ENCODE results near the gene ADAMTS19.

Gene ADAMTS19

GRCh38 chr5:129481161-129481560 is 21.1 kb downstream of the ADAMTS19 start:
- DNase-seq: no peak

DNA sequence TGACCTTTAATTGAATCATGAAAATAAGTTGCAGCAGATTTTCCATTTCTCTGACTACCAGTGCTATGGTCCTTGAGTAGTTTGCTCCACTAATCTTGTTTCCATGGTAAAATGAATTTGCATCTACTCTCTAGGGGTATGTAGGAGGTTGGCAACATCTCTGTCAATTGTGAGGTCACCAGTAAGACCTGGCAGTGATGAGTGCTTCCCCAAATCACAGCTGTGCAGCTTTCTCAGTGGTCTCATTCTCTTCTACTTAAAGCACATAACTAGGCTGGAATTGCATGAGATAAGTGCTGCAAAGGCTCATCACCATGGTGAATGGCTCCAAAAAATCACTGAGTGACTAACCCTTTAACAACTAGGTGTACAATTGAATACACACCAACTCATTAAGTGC is 36.3 kb downstream of the ADAMTS19 start:
- peak in 1 of 2 experiments; percentile 37 for DNase-seq

- DNase-seq: no peak
Observed at GRCh38 chr5:129496864-129497595, 36.9 kb downstream of the ADAMTS19 start.

- DNase-seq: no peak
Observed at GRCh38 chr5:129499208-129499852, 39.2 kb downstream of the ADAMTS19 start.

GRCh38 chr5:129500101-129500500 is 40.0 kb downstream of the ADAMTS19 start:
- DNase-seq: no peak

GRCh38 chr5:129506086-129506485 is 46.0 kb downstream of the ADAMTS19 start:
- no peak for DNase-seq

DNA sequence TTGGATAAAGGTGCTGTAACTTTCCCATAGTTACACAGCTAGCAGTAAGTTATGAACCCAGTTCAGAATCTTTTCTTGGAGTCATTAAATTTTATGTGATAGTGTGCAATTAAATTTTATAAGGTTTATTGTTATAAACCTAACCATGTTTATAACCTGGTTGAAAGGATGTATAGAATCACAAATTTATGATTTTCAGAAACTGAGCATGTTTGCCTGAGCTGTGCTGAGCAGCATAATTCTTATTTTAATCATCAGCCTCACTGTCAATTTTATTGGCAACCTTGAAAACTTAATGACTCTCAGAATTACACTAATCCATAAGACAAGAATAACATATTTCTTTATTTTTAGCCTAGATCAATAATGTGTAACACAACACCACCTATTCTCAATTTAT is 46.9 kb downstream of the ADAMTS19 start:
- DNase-seq: no peak

GRCh38 chr5:129507527-129507926 is 47.4 kb downstream of the ADAMTS19 start:
- no peak for DNase-seq

DNA sequence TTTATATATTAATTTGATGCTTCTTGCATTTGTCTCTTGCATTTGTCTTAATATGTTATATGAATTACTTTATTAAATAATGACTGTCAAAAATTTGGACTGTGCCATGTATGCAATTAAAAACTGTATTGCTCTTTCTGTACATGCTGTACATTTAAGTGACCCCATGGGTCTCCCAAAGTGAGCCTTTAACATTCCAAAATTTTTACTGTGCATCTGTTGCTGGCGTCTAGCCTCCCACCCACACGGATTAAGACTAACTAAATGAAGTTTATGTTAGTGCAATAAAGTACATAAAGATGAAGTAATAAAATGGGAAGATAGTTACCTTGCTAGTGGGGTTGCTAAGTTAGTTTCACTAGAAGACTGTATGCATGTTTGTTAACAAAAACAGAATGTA is 48.5 kb downstream of the ADAMTS19 start:
- no peak for DNase-seq

DNA sequence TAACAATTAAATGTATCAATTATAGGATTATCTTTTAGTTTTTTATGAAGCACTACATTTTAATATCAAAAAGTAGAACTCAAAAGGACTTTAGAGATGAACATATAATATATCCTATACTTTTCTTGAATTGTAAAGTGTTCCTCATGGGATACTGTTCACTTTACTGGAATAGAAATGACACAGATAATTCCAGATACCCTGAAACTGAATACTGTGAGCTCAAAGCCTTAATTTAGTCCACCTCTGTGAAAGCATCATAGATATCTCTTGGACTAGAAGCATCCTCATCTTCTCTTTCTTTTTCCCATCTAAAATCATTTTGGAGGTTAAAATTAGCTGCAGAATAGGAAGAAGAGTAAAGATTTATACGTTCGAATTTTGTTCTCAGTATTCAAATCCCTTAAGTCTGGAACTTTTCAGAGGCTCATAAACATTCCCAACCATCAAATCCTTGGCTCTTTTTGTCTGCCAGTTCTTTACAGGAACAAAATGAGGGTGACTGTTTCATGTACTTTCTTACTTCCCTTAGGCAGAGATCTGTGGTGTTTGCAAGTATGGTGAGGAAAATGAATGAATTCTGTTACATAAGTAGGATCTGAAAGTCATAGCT is 49.4 kb downstream of the ADAMTS19 start:
- no peak for DNase-seq

DNA sequence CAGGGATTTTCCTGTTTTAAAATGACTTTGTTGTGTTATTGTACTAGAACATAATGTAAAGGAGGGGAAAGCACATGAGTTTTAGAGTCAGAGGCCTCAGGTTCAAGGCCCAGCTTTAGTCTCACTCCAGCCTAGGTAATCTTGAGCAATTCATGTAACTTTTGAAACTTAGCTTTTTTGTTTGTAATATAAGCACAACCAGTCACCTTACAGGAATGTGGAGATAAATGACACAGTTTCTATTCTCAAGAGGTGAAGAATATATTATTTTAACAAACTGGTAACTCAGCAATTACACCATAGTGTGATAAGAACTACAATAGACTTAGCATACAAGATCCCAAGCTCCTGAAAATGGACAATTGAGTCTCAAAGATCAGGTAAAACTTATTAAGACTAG is 51.2 kb downstream of the ADAMTS19 start:
- DNase-seq: no peak

- DNase-seq: no peak
Observed at GRCh38 chr5:129541051-129541450, 81.0 kb downstream of the ADAMTS19 start.

DNA sequence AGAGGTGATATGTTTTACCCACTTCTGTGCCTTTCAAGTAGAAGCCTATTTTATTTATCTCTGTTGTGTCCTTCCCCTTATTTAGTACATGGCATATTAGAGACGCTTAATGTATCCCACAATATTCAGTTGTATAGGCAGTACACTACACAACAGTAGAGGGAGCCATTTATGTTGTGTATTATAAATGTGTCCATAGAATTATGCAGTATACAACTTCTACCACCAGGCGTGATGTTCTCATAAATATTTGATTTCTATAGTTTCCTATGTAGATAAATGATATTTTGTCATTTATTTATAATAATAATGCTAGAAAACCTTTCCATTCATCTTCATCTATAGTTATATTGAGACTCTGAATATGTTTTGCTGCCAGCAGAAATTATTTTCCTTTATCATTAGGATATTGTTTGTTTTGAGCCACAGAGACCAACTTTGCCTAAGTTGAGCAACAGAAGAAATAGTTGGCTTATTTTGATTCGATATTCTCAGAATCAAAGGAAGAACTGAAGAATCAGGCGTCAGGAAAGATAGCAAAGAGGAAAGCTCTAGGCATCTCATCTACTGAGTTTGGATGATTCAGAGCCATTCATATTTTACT is 81.7 kb downstream of the ADAMTS19 start:
- DNase-seq: peak; percentile 3 to 39

- no peak for DNase-seq
Observed at GRCh38 chr5:129547137-129547536, 87.0 kb downstream of the ADAMTS19 start.

DNA sequence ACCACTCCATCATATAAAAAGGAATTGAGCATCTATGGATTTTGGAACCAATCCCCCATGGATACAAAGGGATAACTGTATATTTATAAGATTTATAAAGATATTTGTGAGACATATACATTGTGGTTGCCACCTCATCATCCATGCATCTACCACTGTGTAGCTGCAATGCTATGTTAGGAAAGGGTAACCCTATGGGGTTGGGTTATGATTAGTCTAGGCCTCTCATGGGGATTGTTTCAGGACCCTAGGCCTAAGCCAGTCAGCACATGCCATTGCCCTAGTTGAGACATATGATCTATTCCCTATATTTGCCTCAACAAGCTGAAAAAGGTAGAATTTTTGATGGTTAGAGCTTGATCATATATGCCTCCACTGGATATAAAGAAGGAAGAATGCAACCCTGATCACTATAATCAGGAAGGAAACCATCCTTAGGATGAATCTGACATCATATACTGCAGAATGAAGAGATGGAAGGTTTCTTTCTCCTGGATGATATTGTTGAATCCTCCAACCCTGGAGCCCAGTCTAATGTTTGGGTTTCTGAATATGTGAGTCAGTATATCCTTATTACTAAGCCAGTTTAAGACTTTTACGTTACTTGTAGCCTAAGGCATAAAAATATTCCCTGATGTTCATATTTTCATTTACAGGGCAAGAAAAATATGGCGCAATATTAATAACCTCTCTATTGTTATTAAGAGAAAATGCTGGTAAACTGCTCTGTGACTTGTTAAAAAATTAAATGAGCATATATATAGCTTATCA is 94.2 kb downstream of the ADAMTS19 start:
- DNase-seq: no peak

DNA sequence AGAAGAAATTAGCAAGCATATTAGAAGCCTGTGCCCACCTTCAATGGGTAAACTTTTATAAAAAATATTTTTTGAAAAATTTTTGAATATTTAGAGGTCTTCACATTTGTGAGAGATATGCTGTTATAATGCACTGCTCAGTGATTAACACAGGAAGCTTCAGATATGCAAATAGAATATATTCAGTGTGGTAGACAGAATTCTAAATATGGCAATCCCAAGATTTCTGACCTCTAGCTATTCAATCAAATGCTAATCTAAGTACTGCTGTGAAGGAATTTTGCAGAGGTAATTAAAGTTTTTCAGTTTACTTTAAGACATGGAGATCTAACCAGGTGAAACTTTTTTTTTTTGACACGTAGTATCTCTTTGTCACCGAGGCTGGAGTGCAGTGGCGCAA is 103.5 kb downstream of the ADAMTS19 start:
- DNase-seq: no peak

DNA sequence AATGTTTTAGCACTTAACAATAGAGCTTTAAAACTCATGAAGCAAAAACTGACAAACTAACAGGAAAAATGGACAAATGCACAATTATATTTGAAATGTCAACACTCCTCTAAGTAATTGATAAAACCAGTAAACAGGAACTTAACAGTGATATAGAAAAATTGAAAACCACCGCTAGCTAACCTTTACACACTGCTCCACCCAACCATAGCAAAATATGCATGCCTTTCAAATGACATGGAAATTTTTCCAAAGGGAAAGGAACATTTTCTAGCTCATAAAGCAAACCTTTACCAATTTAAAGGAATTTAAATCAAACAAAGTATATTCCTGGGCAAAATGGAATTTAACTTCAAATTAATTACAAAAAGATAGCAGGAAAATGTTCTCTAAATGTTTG is 109.2 kb downstream of the ADAMTS19 start:
- peak in 1 of 2 experiments; percentile 36 for DNase-seq

GRCh38 chr5:129572060-129572459 is 112.0 kb downstream of the ADAMTS19 start:
- no peak for DNase-seq

- peak in 1 of 2 experiments; percentile 6 for DNase-seq
Observed at GRCh38 chr5:129584496-129584895, 124.4 kb downstream of the ADAMTS19 start.

GRCh38 chr5:129591508-129592160 is 131.5 kb downstream of the ADAMTS19 start:
- DNase-seq: no peak

GRCh38 chr5:129593525-129593924 is 133.4 kb downstream of the ADAMTS19 start:
- DNase-seq: no peak

- no peak for DNase-seq
Observed at GRCh38 chr5:129601576-129601975, 141.5 kb downstream of the ADAMTS19 start.
